ENCODE results near the gene OPA1.

DNA sequence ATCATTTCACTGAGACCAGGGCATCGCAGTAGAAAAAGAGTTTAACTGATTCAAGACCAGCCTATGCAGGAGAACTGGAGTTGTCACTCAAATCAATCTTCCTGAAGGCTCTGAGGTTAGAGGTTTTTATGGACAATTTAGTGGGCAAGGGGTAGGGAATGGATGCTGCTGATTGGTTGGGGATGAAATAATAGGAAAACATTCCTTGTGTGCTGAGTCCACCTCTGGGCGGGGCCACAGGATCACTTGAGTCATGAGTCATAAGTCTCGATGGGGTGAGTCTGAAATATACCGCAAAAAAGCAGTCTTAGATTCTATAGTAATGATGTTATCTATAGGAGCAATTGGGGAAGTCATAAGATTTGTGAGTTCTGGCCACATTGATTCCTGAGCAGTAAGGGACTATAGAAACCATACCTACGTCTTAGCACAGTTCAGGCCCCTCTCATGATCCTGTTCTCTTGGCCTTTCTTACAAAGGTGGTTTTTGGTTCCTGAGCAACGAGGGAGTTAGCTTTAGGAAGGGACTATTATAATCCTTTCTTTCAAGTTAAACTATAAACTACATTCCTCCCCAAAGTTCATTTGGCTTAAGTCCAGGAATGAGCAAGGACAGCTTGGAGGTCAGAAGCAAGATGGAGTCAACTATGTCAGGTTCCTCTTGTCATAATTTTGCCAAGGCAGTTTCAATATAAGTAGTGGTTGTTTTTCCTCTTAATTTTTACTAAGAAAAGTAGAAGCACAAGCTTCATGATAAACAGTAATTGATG lies 2.7 kb upstream of the OPA1 start:
- TF ChIP-seq GATA3 (IDR thresholded peaks at IDR 0.05; ENCODE audit: low read depth, low read length) (no peak), GATA2 (IDR thresholded peaks at IDR 0.05; ENCODE audit: low read depth, low read length) (no peak)
